ENCODE data around the gene RIOK3. TPM values are rescaled to one million over a fixed set of nuclear protein-coding genes. Genes with fewer than 3 reads are reported as not detected.

RIOK3 gene
- total and polyA plus RNA-seq, 12 donors, result 33.7 to 74.6 (median 61.8) TPM

- Histone ChIP-seq H3K4me3 (no peak overlapping the region), H3K36me3 (peaks cover 0 to 60% (median 51%) of the 10 kb centered on the region in 9 donors), H3K27ac (no peak overlapping the region), H3K27me3 (no peaks in the 10 kb centered on the region), H3K4me1 (peaks cover 3 to 50% (median 37%) of the 10 kb centered on the region in 9 donors), H3K9me3 (no peaks in the 10 kb centered on the region)
- intact Hi-C loops (cut with DNase I), result no loop called here
- WGBS, 2 donors, result 76 to 77% methylated on average over 2 of the region's 2 CpGs
- ATAC-seq (no peak), DNase-seq (no peak)
- TF ChIP-seq CTCF (IDR thresholded peaks at IDR 0.05), result no peak
These were observed 9.8 kb downstream of the RIOK3 start for GRCh38 chr18:23462876-23463275.

- no peaks in the 10 kb centered on the region for H3K9me3 ChIP-seq
- DNase-seq (no peak), ATAC-seq (peak in 4 of 8 donors; percentile 37 to 72 (median 46))
- no peak overlapping the region for H3K27ac ChIP-seq
- intact Hi-C loops (cut with DNase I), result no loop called here
- WGBS, 2 donors, result 58 to 75% methylated on average over 3 of the region's 3 CpGs
- peaks cover 0 to 99% (median 83%) of the 10 kb centered on the region in 9 donors for H3K36me3 ChIP-seq
- H3K4me3 ChIP-seq, result no peak overlapping the region
- TF ChIP-seq CTCF (IDR thresholded peaks at IDR 0.05), result no peak
- peaks cover 0 to 7% (median 0%) of the 10 kb centered on the region in 9 donors for H3K4me1 ChIP-seq
- no peaks in the 10 kb centered on the region for H3K27me3 ChIP-seq
These were observed 15.8 kb downstream of the RIOK3 start for GRCh38 chr18:23468753-23469459.

GRCh38 chr18:23470620-23471387, 17.7 kb downstream of the RIOK3 start:
- Histone ChIP-seq H3K9me3 (no peaks in the 10 kb centered on the region), H3K27me3 (no peaks in the 10 kb centered on the region), H3K36me3 (peaks cover 0 to 99% (median 84%) of the 10 kb centered on the region in 9 donors), H3K27ac (no peak overlapping the region), H3K4me3 (no peak overlapping the region), H3K4me1 (peaks cover 0 to 7% (median 0%) of the 10 kb centered on the region in 9 donors)
- TF ChIP-seq CTCF (IDR thresholded peaks at IDR 0.05), result no peak
- ATAC-seq (no peak), DNase-seq (no peak)
- intact Hi-C loops (cut with DNase I), result no loop called here
- WGBS, 2 donors, result 97 to 98% methylated on average over 2 of the region's 2 CpGs

GRCh38 chr18:23471486-23471885, 18.4 kb downstream of the RIOK3 start:
- Histone ChIP-seq H3K4me1 (peaks cover 0 to 7% (median 0%) of the 10 kb centered on the region in 9 donors), H3K27me3 (no peaks in the 10 kb centered on the region), H3K9me3 (no peaks in the 10 kb centered on the region), H3K27ac (no peak overlapping the region), H3K36me3 (peaks cover 0 to 99% (median 84%) of the 10 kb centered on the region in 9 donors), H3K4me3 (no peak overlapping the region)
- intact Hi-C loops (cut with DNase I), result no loop called here
- ATAC-seq (no peak), DNase-seq (no peak)
- TF ChIP-seq CTCF (IDR thresholded peaks at IDR 0.05), result no peak
- WGBS, 2 donors, result 94 to 95% methylated on average over 6 of the region's 6 CpGs
